ENCODE results near the gene CNST.

The CNST gene

GRCh38 chr1:246544001-246544400 is 22.3 kb upstream of the CNST start:
- Histone ChIP-seq H3K27ac (no peak overlapping the region), H3K36me3 (peaks cover 55% of the 10 kb centered on the region), H3K9me3 (ENCODE audit: severe bottlenecking) (no peaks in the 10 kb centered on the region), H3K4me3 (ENCODE audit: low read depth, low read length) (no peak overlapping the region), H3K27me3 (ENCODE audit: insufficient read depth, low read depth, severe bottlenecking) (no peaks in the 10 kb centered on the region)
- DNase-seq, result no peak
- TF ChIP-seq, protein P1, sequence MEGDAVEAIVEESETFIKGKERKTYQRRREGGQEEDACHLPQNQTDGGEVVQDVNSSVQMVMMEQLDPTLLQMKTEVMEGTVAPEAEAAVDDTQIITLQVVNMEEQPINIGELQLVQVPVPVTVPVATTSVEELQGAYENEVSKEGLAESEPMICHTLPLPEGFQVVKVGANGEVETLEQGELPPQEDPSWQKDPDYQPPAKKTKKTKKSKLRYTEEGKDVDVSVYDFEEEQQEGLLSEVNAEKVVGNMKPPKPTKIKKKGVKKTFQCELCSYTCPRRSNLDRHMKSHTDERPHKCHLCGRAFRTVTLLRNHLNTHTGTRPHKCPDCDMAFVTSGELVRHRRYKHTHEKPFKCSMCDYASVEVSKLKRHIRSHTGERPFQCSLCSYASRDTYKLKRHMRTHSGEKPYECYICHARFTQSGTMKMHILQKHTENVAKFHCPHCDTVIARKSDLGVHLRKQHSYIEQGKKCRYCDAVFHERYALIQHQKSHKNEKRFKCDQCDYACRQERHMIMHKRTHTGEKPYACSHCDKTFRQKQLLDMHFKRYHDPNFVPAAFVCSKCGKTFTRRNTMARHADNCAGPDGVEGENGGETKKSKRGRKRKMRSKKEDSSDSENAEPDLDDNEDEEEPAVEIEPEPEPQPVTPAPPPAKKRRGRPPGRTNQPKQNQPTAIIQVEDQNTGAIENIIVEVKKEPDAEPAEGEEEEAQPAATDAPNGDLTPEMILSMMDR (IDR thresholded peaks at IDR 0.05; ENCODE audit: low read depth, low read length), result no peak

- TF ChIP-seq, protein P1 (IDR thresholded peaks at IDR 0.05; ENCODE audit: low read depth, low read length), result no peak
- Histone ChIP-seq H3K4me3 (ENCODE audit: low read depth, low read length) (no peak overlapping the region), H3K27me3 (ENCODE audit: insufficient read depth, low read depth, severe bottlenecking) (no peaks in the 10 kb centered on the region), H3K27ac (no peak overlapping the region), H3K36me3 (peaks cover 42% of the 10 kb centered on the region), H3K9me3 (ENCODE audit: severe bottlenecking) (no peaks in the 10 kb centered on the region)
- no peak for DNase-seq
Observed at GRCh38 chr1:246549665-246550064, 16.6 kb upstream of the CNST start.

DNA sequence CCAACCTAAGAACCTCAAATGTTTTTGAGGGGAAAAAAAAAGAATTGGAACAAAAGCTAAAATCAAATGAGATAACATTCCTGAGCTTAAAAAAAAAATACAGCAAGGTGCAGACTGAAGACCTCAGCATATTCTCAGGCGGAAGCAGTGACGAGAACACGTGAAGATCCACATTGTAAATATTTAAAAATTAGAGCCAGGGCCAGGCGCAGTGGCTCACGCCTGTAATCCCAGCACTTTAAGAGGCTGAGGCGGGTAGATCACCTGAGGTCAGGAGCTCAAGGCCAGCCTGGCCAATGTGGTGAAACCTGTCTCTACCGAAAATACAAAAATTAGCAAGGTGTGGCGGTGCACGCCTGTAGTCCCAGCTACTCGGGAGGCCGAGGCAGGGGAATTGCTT is 15.9 kb upstream of the CNST start:
- no peak for DNase-seq
- TF ChIP-seq, protein P1 (IDR thresholded peaks at IDR 0.05; ENCODE audit: low read depth, low read length), result no peak
- H3K4me3 ChIP-seq (ENCODE audit: low read depth, low read length), result no peak overlapping the region
- no peaks in the 10 kb centered on the region for H3K9me3 ChIP-seq (ENCODE audit: severe bottlenecking)
- no peak overlapping the region for H3K27ac ChIP-seq
- H3K27me3 ChIP-seq (ENCODE audit: insufficient read depth, low read depth, severe bottlenecking), result no peaks in the 10 kb centered on the region
- peaks cover 45% of the 10 kb centered on the region for H3K36me3 ChIP-seq

- H3K4me3 ChIP-seq (ENCODE audit: low read depth, low read length), result no peak overlapping the region
- no peaks in the 10 kb centered on the region for H3K27me3 ChIP-seq (ENCODE audit: insufficient read depth, low read depth, severe bottlenecking)
- peaks cover 56% of the 10 kb centered on the region for H3K36me3 ChIP-seq
- H3K9me3 ChIP-seq (ENCODE audit: severe bottlenecking), result no peaks in the 10 kb centered on the region
- TF ChIP-seq, protein P1 (IDR thresholded peaks at IDR 0.05; ENCODE audit: low read depth, low read length), result no peak
- H3K27ac ChIP-seq, result no peak overlapping the region
- no peak for DNase-seq
Observed at GRCh38 chr1:246552110-246552509, 14.1 kb upstream of the CNST start.

GRCh38 chr1:246554201-246554600 is 12.1 kb upstream of the CNST start:
- Histone ChIP-seq H3K27me3 (ENCODE audit: insufficient read depth, low read depth, severe bottlenecking) (no peaks in the 10 kb centered on the region), H3K36me3 (peaks cover 60% of the 10 kb centered on the region), H3K27ac (no peak overlapping the region), H3K4me3 (ENCODE audit: low read depth, low read length) (no peak overlapping the region), H3K9me3 (ENCODE audit: severe bottlenecking) (no peaks in the 10 kb centered on the region)
- TF ChIP-seq, protein P1 (IDR thresholded peaks at IDR 0.05; ENCODE audit: low read depth, low read length), result no peak
- no peak for DNase-seq

DNA sequence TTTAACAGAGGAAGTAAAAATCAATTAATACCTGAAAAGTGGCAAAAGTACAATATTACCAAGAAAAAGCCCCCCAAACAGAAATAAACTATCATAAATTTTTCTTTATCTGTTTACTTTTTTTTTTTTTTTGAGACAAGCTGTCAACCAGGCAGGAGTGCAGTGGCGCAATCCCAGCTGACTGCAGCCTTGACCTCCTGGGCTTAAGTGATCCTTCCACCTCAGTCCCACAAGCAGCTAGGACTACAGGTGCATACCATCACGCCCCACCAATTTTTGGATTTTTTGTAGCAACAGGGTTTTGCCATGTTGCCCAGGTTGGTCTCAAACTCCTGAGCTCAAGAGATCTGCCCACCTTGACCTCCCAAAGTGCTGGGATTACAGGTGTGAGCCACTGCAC is 8.2 kb upstream of the CNST start:
- TF ChIP-seq, protein P1 (IDR thresholded peaks at IDR 0.05; ENCODE audit: low read depth, low read length), result no peak
- Histone ChIP-seq H3K27ac (no peak overlapping the region), H3K27me3 (ENCODE audit: insufficient read depth, low read depth, severe bottlenecking) (no peaks in the 10 kb centered on the region), H3K36me3 (peaks cover 59% of the 10 kb centered on the region), H3K4me3 (ENCODE audit: low read depth, low read length) (no peak overlapping the region), H3K9me3 (ENCODE audit: severe bottlenecking) (no peaks in the 10 kb centered on the region)
- DNase-seq, result no peak
